Measurements from ENCODE around the gene PDS5B.
A peak's percentile ranks its signal among the peaks of the same experiment; 100 is the strongest.

GRCh38 chr13:32586080-32586900, at the start of gene PDS5B:
- TF ChIP-seq CTCF (IDR thresholded peaks at IDR 0.05), result peak; percentile 86 to 98 (median 97)
- peak; percentile 39 to 42 for TF ChIP-seq POLR2A (IDR thresholded peaks at IDR 0.05)
- no peak for TF ChIP-seq EP300 (IDR thresholded peaks at IDR 0.05)

All from gastroesophageal sphincter (tissue), 3 donors.